H1 (cell line): ENCODE measurements around the gene TUBB4B. TPM values are rescaled to one million over a fixed set of nuclear protein-coding genes. Genes with fewer than 3 reads are reported as not detected.
A peak's percentile ranks its signal among the peaks of the same experiment; 100 is the strongest.

Experiments
- E2F6 ChIP-seq: IDR thresholded peaks from 2 replicates; pipeline ENCODE4 v1.6.1; 2012; ENCODE audit warnings: inconsistent platforms
- HDAC2 ChIP-seq, 2 experiments: fragments of 300-600 bp in 1 of 2; sonication (generic) in 1 of 2; IDR thresholded peaks; 2 replicates each; pipeline ENCODE4 v1.6.1; 2011 to 2012; ENCODE audit warnings: low read depth in 2 of 2, low read length in 2 of 2, mild to moderate bottlenecking in 2 of 2, moderate library complexity in 2 of 2, borderline replicate concordance in 1 of 2, inconsistent platforms in 1 of 2
- KDM4A ChIP-seq: IDR thresholded peaks from one replicate; pipeline ENCODE4 v1.7.1; 2012; ENCODE audit warnings: low read depth, mild to moderate bottlenecking, moderate library complexity, low read length, inconsistent platforms; ENCODE audit not compliant: severe bottlenecking
- PHF8 ChIP-seq: fragments of 200-600 bp; sonication (generic); conservative IDR thresholded peaks from 2 replicates; pipeline ENCODE4 v1.7.1; 2012; ENCODE audit warnings: low read depth, mild to moderate bottlenecking, inconsistent platforms, low read length, moderate library complexity
- polyA plus RNA-seq, 7 experiments: library from polyadenylated mRNA; depleted of rRNA in 3 of 7; stranded (reverse) in 5 of 7; unstranded in 2 of 7; fragments of >200 nt in 5 of 7; fragments of 200-250 nt in 2 of 7; gene quantifications; 1 replicate in 5 of 7; 2 replicates in 1 of 7; 4 replicates in 1 of 7; pipeline versions ENCODE4 v1.2.1 to v1.2.3, GENCODE V29; 2011 to 2013; ENCODE audit warnings: missing spikeins in 2 of 7, mixed read lengths in 2 of 7
- total RNA-seq: library from RNA; stranded (reverse); fragmentation: NEBNext Ultra II Directional; extraction: Animal tissue kit (Norgen Biotek cat#: 25700); gene quantifications from 2 replicates; pipeline ENCODE4 v1.2.1, GENCODE V29; 2021

Gene TUBB4B
- total and polyA plus RNA-seq, 2 of the 8 experiments (the other 6 are each of a cell fraction or from before 2014, with no cell fraction given) = 280 to 307 TPM

- TF ChIP-seq HDAC2 (IDR thresholded peaks at IDR 0.05; ENCODE audit: borderline replicate concordance in 1 of 2, low read depth in 2 of 2, low read length in 2 of 2) (0 out of 4 replicates have a peak, but pooled peaks of 1 of the 2 experiments have one; percentile 38), PHF8 (peak; percentile 69), E2F6 (peak; percentile 14; the same call in 1 of the 2 replicates), KDM4A (peak; percentile 95)
These were observed 708 bp upstream of the TUBB4B start (continued) for GRCh38 chr9:137240318-137240840.
